Neural crest cell (in vitro differentiated cells): ENCODE measurements around the gene TRAPPC10. TPM values are rescaled to one million over a fixed set of nuclear protein-coding genes. Genes with fewer than 3 reads are reported as not detected.
A peak's percentile ranks its signal among the peaks of the same experiment; 100 is the strongest.

ENCODE experiments used
- DNase-seq: peaks from one replicate; pipeline ENCODE4 v3.0.0; 2021; ENCODE audit warnings: low read depth, mixed read lengths, low spot score
- H3K27ac Mint-ChIP-seq: one replicate; pipeline ENCODE4 v1.8.0; 2021; ENCODE audit warnings: mild to moderate bottlenecking, mixed read lengths; ENCODE audit not compliant: unreplicated experiment
- H3K27me3 Mint-ChIP-seq: 2 replicates; pipeline ENCODE4 v1.8.0; 2021; ENCODE audit warnings: low read depth, mild to moderate bottlenecking, mixed read lengths
- H3K36me3 Mint-ChIP-seq: 2 replicates; pipeline ENCODE4 v1.8.0; 2021; ENCODE audit warnings: low read depth, mild to moderate bottlenecking, mixed read lengths
- H3K4me1 Mint-ChIP-seq: 2 replicates; pipeline ENCODE4 v1.8.0; 2021; ENCODE audit warnings: mixed read lengths
- H3K4me3 Mint-ChIP-seq: one replicate; pipeline ENCODE4 v1.8.0; 2021; ENCODE audit warnings: mild to moderate bottlenecking, mixed read lengths
- H3K9me3 Mint-ChIP-seq: 2 replicates; pipeline ENCODE4 v1.8.0; 2021; ENCODE audit warnings: mixed read lengths
- CTCF ChIP-seq: fragments of 200-600 bp; sonication (generic); conservative IDR thresholded peaks from 2 replicates; pipeline ENCODE4 v1.5.0; 2021; ENCODE audit warnings: antibody characterized with exemption, mild to moderate bottlenecking
- total RNA-seq: library from RNA; stranded (reverse); gene quantifications from 2 replicates; pipeline ENCODE4 v1.2.1, GENCODE V29; 2021

TRAPPC10 gene
- total RNA-seq, 1 donor from 2014 or later, result 35.1 TPM

- H3K4me3 Mint-ChIP-seq, result no peak overlapping the region
- H3K4me1 Mint-ChIP-seq, result peaks cover 5% of the 10 kb centered on the region
- no peaks in the 10 kb centered on the region for H3K9me3 Mint-ChIP-seq
- DNase-seq, result no peak
- H3K27me3 Mint-ChIP-seq, result no peaks in the 10 kb centered on the region
- no peaks in the 10 kb centered on the region for H3K36me3 Mint-ChIP-seq
- TF ChIP-seq CTCF, result no peak
- peak overlapping the region; percentile 85 for H3K27ac Mint-ChIP-seq
Observed at GRCh38 chr21:44054710-44055109, 42.6 kb downstream of the TRAPPC10 start.

- H3K27ac Mint-ChIP-seq, result no peak overlapping the region
- no peak overlapping the region for H3K4me3 Mint-ChIP-seq
- no peak for TF ChIP-seq CTCF
Observed at GRCh38 chr21:44057055-44057454, 44.9 kb downstream of the TRAPPC10 start.

DNA sequence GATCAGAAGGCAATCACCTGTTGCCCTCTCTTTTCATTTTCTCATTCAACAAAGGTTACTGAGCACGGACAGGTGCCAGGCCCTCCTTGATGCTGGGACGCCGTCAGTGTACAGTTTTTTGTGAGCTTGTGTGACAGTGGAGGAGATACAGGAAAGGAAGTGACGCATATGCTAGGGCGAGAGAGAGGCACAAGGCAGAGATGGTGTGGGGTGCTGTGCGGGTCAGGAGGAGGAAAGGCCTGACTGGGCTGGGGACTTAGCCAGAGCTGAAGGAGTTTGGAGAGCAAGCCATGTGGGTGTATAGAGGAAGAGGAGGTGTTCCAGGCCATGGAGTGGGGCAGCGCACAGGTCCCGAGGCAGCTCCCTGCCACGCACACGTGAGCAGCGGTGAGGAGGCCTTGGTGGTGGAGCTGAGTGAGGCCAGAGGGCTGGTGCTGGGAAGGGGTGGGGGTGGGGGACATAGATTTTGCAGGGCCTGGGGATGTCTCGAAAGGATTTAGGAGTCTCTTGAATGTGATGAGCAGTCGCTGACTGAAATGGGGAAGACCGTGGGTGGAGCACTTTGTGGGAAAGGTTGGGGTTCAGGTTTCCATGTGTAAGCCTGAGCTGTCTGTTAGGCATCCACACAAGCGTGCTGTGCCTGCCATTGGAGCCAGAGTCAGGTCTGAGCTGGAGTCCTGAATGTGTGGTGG, 46.0 kb downstream of the TRAPPC10 start:
- no peak overlapping the region for H3K4me3 Mint-ChIP-seq
- TF ChIP-seq CTCF, result no peak
- no peak for DNase-seq
- no peak overlapping the region for H3K27ac Mint-ChIP-seq
- H3K36me3 Mint-ChIP-seq, result no peaks in the 10 kb centered on the region
- H3K27me3 Mint-ChIP-seq, result no peaks in the 10 kb centered on the region
- peaks cover 5% of the 10 kb centered on the region for H3K4me1 Mint-ChIP-seq
- H3K9me3 Mint-ChIP-seq, result no peaks in the 10 kb centered on the region

More at GRCh38 chr21:44057055-44057454, 44.9 kb downstream of the TRAPPC10 start:
- H3K9me3 Mint-ChIP-seq, result no peaks in the 10 kb centered on the region
- H3K27me3 Mint-ChIP-seq, result no peaks in the 10 kb centered on the region
- H3K4me1 Mint-ChIP-seq, result peaks cover 5% of the 10 kb centered on the region
- no peak for DNase-seq
- no peaks in the 10 kb centered on the region for H3K36me3 Mint-ChIP-seq

DNA sequence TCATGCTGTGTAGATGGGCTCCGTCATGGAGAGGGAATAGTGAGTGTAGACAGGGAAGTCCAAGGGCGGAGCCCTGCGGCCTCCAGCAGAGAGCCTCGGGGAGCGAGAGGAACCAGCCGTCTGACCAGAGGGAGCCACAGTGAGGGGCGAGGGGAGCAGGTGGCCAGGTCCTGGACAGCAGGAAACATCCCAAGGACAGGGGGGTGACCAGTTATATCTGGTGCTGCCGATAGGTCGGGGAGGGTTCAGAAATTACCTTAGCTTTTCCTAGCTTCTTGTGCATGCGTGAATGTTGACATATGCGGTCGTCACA, 46.5 kb downstream of the TRAPPC10 start:
- Mint-ChIP-seq H3K4me3 (no peak overlapping the region), H3K4me1 (peaks cover 5% of the 10 kb centered on the region), H3K27me3 (no peaks in the 10 kb centered on the region), H3K27ac (no peak overlapping the region), H3K36me3 (no peaks in the 10 kb centered on the region), H3K9me3 (no peaks in the 10 kb centered on the region)
- no peak for TF ChIP-seq CTCF
- no peak for DNase-seq

- no peak for TF ChIP-seq CTCF
- DNase-seq, result no peak
- Mint-ChIP-seq H3K4me1 (peaks cover 5% of the 10 kb centered on the region), H3K4me3 (no peak overlapping the region), H3K27me3 (no peaks in the 10 kb centered on the region), H3K27ac (no peak overlapping the region), H3K36me3 (no peaks in the 10 kb centered on the region), H3K9me3 (no peaks in the 10 kb centered on the region)
Observed at GRCh38 chr21:44058981-44059380, 46.9 kb downstream of the TRAPPC10 start.
